Astrocyte (in vitro differentiated cells and primary cell): ENCODE data around the gene NAV2.

Experiments used
- EZH2 ChIP-seq: IDR thresholded peaks from 2 replicates; pipeline ENCODE4 v1.6.1; 2012; ENCODE audit warnings: mild to moderate bottlenecking, low read length, inconsistent platforms; ENCODE audit not compliant: insufficient read depth
- TF ChIP-seq, protein P1 (sequence below): IDR thresholded peaks from 2 replicates; pipeline ENCODE4 v1.5.1; 2011; ENCODE audit warnings: low read depth, mild to moderate bottlenecking, inconsistent platforms, low read length, moderate library complexity; ENCODE audit not compliant: insufficient read depth

DNA sequence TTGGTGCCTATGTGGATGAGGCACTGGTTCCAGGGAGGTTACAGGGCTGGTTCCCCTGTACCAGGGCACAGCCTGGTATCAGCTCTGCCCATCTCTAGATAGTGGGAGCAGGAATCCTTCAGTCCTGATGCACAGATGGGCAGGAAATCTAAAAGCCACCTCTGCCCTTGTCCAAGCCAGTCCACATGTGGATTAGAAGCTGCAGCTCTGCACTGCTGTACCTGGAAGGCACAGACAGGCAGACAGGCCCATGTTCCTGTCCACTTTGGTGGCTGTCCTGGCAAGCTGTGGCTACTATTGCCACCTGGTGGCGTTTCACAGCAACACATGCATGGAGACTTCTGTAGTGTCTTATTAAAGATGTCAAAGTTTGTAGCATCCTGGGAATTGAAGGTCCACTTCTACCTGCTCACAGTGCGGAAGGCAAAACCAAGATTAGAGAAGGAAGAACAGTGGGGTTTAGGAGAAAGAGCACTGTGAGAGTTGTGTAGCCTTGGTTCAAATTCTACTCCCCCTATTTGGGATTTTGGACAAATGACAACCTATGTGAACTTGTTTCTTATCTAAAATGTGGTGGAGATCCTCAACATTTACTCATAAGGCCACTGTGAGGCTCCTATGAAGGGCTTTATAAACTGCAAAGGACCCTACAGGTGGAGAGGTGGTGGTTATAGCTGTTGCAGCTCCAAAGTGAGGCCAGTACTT is 30.1 kb downstream of the NAV2 start:
- TF ChIP-seq, protein P1, sequence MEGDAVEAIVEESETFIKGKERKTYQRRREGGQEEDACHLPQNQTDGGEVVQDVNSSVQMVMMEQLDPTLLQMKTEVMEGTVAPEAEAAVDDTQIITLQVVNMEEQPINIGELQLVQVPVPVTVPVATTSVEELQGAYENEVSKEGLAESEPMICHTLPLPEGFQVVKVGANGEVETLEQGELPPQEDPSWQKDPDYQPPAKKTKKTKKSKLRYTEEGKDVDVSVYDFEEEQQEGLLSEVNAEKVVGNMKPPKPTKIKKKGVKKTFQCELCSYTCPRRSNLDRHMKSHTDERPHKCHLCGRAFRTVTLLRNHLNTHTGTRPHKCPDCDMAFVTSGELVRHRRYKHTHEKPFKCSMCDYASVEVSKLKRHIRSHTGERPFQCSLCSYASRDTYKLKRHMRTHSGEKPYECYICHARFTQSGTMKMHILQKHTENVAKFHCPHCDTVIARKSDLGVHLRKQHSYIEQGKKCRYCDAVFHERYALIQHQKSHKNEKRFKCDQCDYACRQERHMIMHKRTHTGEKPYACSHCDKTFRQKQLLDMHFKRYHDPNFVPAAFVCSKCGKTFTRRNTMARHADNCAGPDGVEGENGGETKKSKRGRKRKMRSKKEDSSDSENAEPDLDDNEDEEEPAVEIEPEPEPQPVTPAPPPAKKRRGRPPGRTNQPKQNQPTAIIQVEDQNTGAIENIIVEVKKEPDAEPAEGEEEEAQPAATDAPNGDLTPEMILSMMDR = peak; percentile 93
- no peak for TF ChIP-seq EZH2
